ENCODE data around the gene CFI. TPM values are rescaled to one million over a fixed set of nuclear protein-coding genes. Genes with fewer than 3 reads are reported as not detected.
A peak's percentile ranks its signal among the peaks of the same experiment; 100 is the strongest.

CFI gene
- total and polyA plus RNA-seq, 9 of the 15 experiments (the other 6 are each of a cell fraction or from before 2014, with no cell fraction given), result 0.30 to 8.4 (median 0.95) TPM

DNA sequence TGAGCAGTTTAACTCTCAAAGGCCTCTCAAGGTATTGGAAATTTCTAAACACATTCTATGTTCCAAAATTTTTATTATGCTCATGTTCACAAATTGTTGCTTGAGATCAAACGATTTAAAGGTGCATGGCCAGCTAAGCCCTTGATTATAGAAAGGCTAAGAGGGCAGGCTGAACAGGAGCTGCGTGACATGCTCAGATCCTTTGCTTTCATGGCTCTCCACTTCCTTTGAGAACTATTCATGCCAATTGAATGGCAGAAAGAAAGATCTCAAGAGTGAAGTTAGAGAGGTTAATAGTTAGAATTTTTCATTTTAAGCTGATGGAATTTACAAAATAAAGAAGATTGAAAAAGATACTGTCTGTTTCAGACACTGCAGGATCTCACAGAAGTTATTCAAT is 46.7 kb upstream of the CFI start:
- H3K9me3 ChIP-seq (replicated peaks; ENCODE audit: control insufficient read depth, insufficient read depth, low read depth, low read length), result no peaks in the 10 kb centered on the region
- no peak for DNase-seq (ENCODE audit: extremely low read depth in 1 of 4, low spot score in 3 of 4)
- ChIA-PET POLR2A (interaction anchor here (0.5 to 1.4 kb wide), 2 partner anchors 20 to 72 kb away, joined by 4 read pairs; partner anchors contain the start of gene RRH), CTCF (ENCODE audit: low intra/inter-chr PET ratio) (no interaction called here)
- peaks cover 2% of the 10 kb centered on the region for H3K9me1 ChIP-seq (ENCODE audit: control insufficient read depth, insufficient read depth, low read length)
- 13% methylated on average over 2 of the region's 2 CpGs for WGBS (ENCODE audit: insufficient coverage, low coverage, missing lambda C conversion rate)
- in situ Hi-C loops (cut with MboI), result no loop called here
- BruUV-seq (replicated peaks), result no TSS peak
- no peaks in the 10 kb centered on the region for H3K4me1 ChIP-seq (replicated peaks in 1 of 2; ENCODE audit: control insufficient read depth in 2 of 2, insufficient read depth in 2 of 2, low read length in 2 of 2)
- H3K9ac ChIP-seq (ENCODE audit: insufficient read depth in 1 of 2, low read depth in 2 of 2, low read length in 2 of 2), result no peak overlapping the region
- no peaks in the 10 kb centered on the region; a peak in 2 of 5 replicates for H3K27me3 ChIP-seq (ENCODE audit: control insufficient read depth in 2 of 2, insufficient read depth in 2 of 2, low read length in 2 of 2)
- no peak overlapping the region for H2AFZ ChIP-seq (ENCODE audit: low read depth, low read length)
- intact Hi-C loops (cut with micrococcal nuclease), result no loop called here
- no peak for FAIRE-seq
- ATAC-seq, result no peak
- TF ChIP-seq GTF2B (IDR thresholded peaks at IDR 0.05; ENCODE audit: extremely low read depth, insufficient read length), result no peak
- peak; percentile 73 for TF ChIP-seq CBX8 (IDR thresholded peaks at IDR 0.05; ENCODE audit: borderline replicate concordance, extremely low read depth, low read depth, low read length, poor library complexity, severe bottlenecking)
- H3K4me2 ChIP-seq (ENCODE audit: insufficient read depth, low read length), result no peak overlapping the region
- H4K20me1 ChIP-seq (replicated peaks; ENCODE audit: control insufficient read depth, insufficient read depth, low read length), result no peaks in the 10 kb centered on the region
- no peaks in the 10 kb centered on the region for H3K79me2 ChIP-seq (ENCODE audit: control insufficient read depth, insufficient read depth, low read length)
- H3K4me3 ChIP-seq, result no peak overlapping the region
- no peaks in the 10 kb centered on the region for H3K36me3 ChIP-seq (ENCODE audit: control insufficient read depth, insufficient read depth, low read length)
- no peak overlapping the region for H3K27ac ChIP-seq (ENCODE audit: extremely low read depth, low read depth, low read length)

DNA sequence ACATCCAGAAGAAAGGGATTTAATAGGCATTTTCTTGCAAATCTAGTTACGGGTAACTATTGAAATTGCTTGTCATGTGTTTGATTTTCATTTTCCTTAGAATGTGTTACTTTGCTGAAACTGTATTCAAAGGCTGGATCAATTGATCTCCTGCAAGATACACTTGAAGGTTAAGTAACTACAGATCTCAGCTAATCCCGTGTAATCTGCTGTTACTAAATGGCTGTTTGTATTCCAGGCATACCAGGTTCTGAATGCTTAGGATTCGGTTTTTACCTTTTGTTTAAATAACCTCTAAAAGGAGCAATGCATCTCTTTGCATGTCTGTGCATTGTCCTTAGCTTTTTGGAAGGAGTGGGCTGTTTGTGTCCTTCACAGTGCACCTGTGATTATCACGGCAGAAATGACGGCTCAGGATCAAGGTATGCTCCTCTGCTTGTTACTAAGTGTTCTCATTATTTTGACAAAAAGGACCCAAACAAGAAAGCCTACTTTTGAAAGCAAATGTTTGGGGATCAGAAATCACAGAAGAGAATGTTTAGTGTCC is 46.2 kb upstream of the CFI start, which contains the start of gene LRIT3:
TSS of gene LRIT3 (plus strand) at position 212 of the 547 bp plus-strand sequence. CDS start at position 307, 95 bp downstream.
- Histone ChIP-seq H3K27ac (ENCODE audit: extremely low read depth, low read depth, low read length) (no peak within 1 kb of the TSS), H3K79me2 (ENCODE audit: control insufficient read depth, insufficient read depth, low read length) (no peaks in the 10 kb centered on the region), H3K36me3 (ENCODE audit: control insufficient read depth, insufficient read depth, low read length) (no peaks in the 10 kb centered on the region), H3K9ac (ENCODE audit: insufficient read depth in 1 of 2, low read depth in 2 of 2, low read length in 2 of 2) (no peak within 1 kb of the TSS), H4K20me1 (replicated peaks; ENCODE audit: control insufficient read depth, insufficient read depth, low read length) (no peaks in the 10 kb centered on the region), H3K4me2 (ENCODE audit: insufficient read depth, low read length) (no peak within 1 kb of the TSS), H3K9me1 (ENCODE audit: control insufficient read depth, insufficient read depth, low read length) (peaks cover 2% of the 10 kb centered on the region), H2AFZ (ENCODE audit: low read depth, low read length) (no peak within 1 kb of the TSS), H3K27me3 (ENCODE audit: control insufficient read depth in 2 of 2, insufficient read depth in 2 of 2, low read length in 2 of 2) (no peaks in the 10 kb centered on the region; a peak in 2 of 5 replicates), H3K4me3 (no peak within 1 kb of the TSS), H3K9me3 (replicated peaks; ENCODE audit: control insufficient read depth, insufficient read depth, low read depth, low read length) (no peaks in the 10 kb centered on the region), H3K4me1 (replicated peaks in 1 of 2; ENCODE audit: control insufficient read depth in 2 of 2, insufficient read depth in 2 of 2, low read length in 2 of 2) (no peaks in the 10 kb centered on the region)
- ChIA-PET POLR2A (interaction anchor here (1.4 kb wide), 1 partner anchor 20 kb away, joined by 4 read pairs; the partner anchor contains the start of gene RRH), CTCF (ENCODE audit: low intra/inter-chr PET ratio) (no interaction called here)
- in situ Hi-C loops (cut with MboI) (no loop called here), intact Hi-C loops (cut with micrococcal nuclease) (no loop called here)
- WGBS (ENCODE audit: insufficient coverage, low coverage, missing lambda C conversion rate), result 5% methylated on average over 5 of the region's 5 CpGs
- DNase-seq (ENCODE audit: extremely low read depth in 1 of 4, low spot score in 3 of 4) (no peak), FAIRE-seq (peak; percentile 49), ATAC-seq (no peak; the same call in 2 of the 3 replicates)
- no TSS peak for BruUV-seq (replicated peaks)
- no peak for TF ChIP-seq ZBTB17 (CRISPR knock-in tag; IDR thresholded peaks at IDR 0.05)
- TF ChIP-seq EZH2 (IDR thresholded peaks at IDR 0.05; ENCODE audit: borderline replicate concordance, low read depth, low read length), result 0 out of 2 replicates have a peak, but pooled peaks have one; percentile 58

All from K562 (cell line).